A549 (cell line): Measurements from ENCODE around the gene LPAR1.

Experiments
- BHLHE40 ChIP-seq: IDR thresholded peaks from 2 replicates; pipeline ENCODE4 v1.6.1; 2012; ENCODE audit warnings: low read depth, low read length, inconsistent platforms
- CTCF ChIP-seq: fragments of >200 bp; sonication (Bioruptor Twin); formaldehyde crosslinking; IDR thresholded peaks from 3 replicates; pipeline ENCODE4 v1.5.1; 2016
- EP300 ChIP-seq, 2 experiments: fragments of >200 bp; sonication (Bioruptor Twin); formaldehyde crosslinking; IDR thresholded peaks; 2 replicates in 1 of 2; 3 replicates in 1 of 2; pipeline ENCODE4 v1.6.1; 2016 to 2017
- MAX ChIP-seq: IDR thresholded peaks from 2 replicates; pipeline ENCODE4 v1.6.1; 2012
- NFE2L2 ChIP-seq: fragments of 150-350 bp; conservative IDR thresholded peaks from 2 replicates; pipeline ENCODE4 v1.6.1; 2014; ENCODE audit warnings: low read length
- PBX3 ChIP-seq: IDR thresholded peaks from 2 replicates; pipeline ENCODE4 v1.6.1; 2012
- POLR2A ChIP-seq: IDR thresholded peaks from 2 replicates; pipeline ENCODE4 v1.6.1; 2012; ENCODE audit warnings: mild to moderate bottlenecking, low read length
- RAD21 ChIP-seq, 2 experiments: fragments of >200 bp in 1 of 2; sonication (Bioruptor Twin) in 1 of 2; formaldehyde crosslinking in 1 of 2; IDR thresholded peaks in 1 of 2; conservative IDR thresholded peaks in 1 of 2; 2 replicates in 1 of 2; 3 replicates in 1 of 2; pipeline ENCODE4 v1.6.1; 2012 to 2018; ENCODE audit warnings: inconsistent platforms in 1 of 2
- REST ChIP-seq: fragments of 200-600 bp; sonication (generic); IDR thresholded peaks from 2 replicates; pipeline ENCODE4 v1.6.1; 2016; ENCODE audit warnings: antibody characterized with exemption, mild to moderate bottlenecking, moderate library complexity
- SMC3 ChIP-seq: fragments of >200 bp; sonication (Bioruptor Twin); formaldehyde crosslinking; IDR thresholded peaks from 3 replicates; pipeline ENCODE4 v1.6.1; 2018; ENCODE audit warnings: inconsistent platforms
- SREBF2 ChIP-seq: fragments of 450-650 bp; IDR thresholded peaks from 2 replicates; pipeline ENCODE4 v1.6.1; 2014; ENCODE audit warnings: mild to moderate bottlenecking, moderate library complexity

GRCh38 chr9:110874963-110875674, 163.2 kb downstream of the LPAR1 start:
- TF ChIP-seq REST (no peak), CTCF (no peak), RAD21 (conservative IDR thresholded peaks at IDR 0.05 in 1 of 2, IDR thresholded peaks at IDR 0.05 in 1 of 2) (no peak), PBX3 (no peak), EP300 (IDR thresholded peaks at IDR 0.05) (no peak), SREBF2 (no peak), POLR2A (no peak), SMC3 (no peak), MAX (no peak), BHLHE40 (no peak), NFE2L2 (no peak)
